Spleen (tissue), 11 donors: ENCODE data around the gene ITPR2. TPM values are rescaled to one million over a fixed set of nuclear protein-coding genes. Genes with fewer than 3 reads are reported as not detected.

Experiments used
- DNase-seq: peaks from one replicate; pipeline ENCODE4 v3.0.0-alpha.2; 2020
- H3K27ac ChIP-seq, 8 donors: fragments of 200-600 bp; sonication (generic) in 7 of 8; 1 replicate in 4 of 8; 2 replicates in 4 of 8; pipeline versions ENCODE4 v1.5.0 to v1.8.0; 2016 to 2021; ENCODE audit warnings: inconsistent platforms in 4 of 8, mild to moderate bottlenecking in 4 of 8, moderate library complexity in 1 of 8
- H3K27me3 ChIP-seq, 7 donors: fragments of 200-600 bp; sonication (generic) in 6 of 7; replicated peaks in 1 of 7; 1 replicate in 4 of 7; 2 replicates in 3 of 7; pipeline versions ENCODE4 v1.5.0 to v1.8.0; 2016 to 2021; ENCODE audit warnings: inconsistent platforms in 3 of 7, mild to moderate bottlenecking in 1 of 7
- H3K36me3 ChIP-seq, 6 donors: fragments of 200-600 bp; sonication (generic) in 5 of 6; 1 replicate in 4 of 6; 2 replicates in 2 of 6; pipeline versions ENCODE4 v1.5.0 to v1.8.0; 2016 to 2021; ENCODE audit warnings: inconsistent platforms in 2 of 6
- H3K4me1 ChIP-seq, 6 donors: fragments of 200-600 bp; sonication (generic) in 5 of 6; 1 replicate in 3 of 6; 2 replicates in 3 of 6; pipeline versions ENCODE4 v1.5.0 to v1.8.0; 2016 to 2021; ENCODE audit warnings: inconsistent platforms in 3 of 6
- H3K4me3 ChIP-seq, 8 donors: fragments of 200-600 bp; sonication (generic) in 7 of 8; 1 replicate in 4 of 8; 2 replicates in 4 of 8; pipeline versions ENCODE4 v1.5.0 to v1.8.0; 2016 to 2021; ENCODE audit warnings: inconsistent platforms in 4 of 8, mild to moderate bottlenecking in 4 of 8, moderate library complexity in 2 of 8
- H3K9me3 ChIP-seq, 8 donors: fragments of 200-600 bp; sonication (generic) in 7 of 8; 1 replicate in 4 of 8; 2 replicates in 4 of 8; pipeline versions ENCODE4 v1.5.0 to v1.8.0; 2016 to 2021; ENCODE audit warnings: inconsistent platforms in 4 of 8
- POLR2A ChIP-seq, 3 donors: fragments of 450-650 bp; IDR thresholded peaks; one replicate each; pipeline ENCODE4 v1.5.1; 2017; ENCODE audit warnings: antibody characterized with exemption in 3 of 3, mild to moderate bottlenecking in 1 of 3
- POLR2AphosphoS5 ChIP-seq, 3 donors: sonication (generic); formaldehyde crosslinking; IDR thresholded peaks; one replicate each; pipeline ENCODE4 v1.5.1; 2017; ENCODE audit warnings: antibody characterized with exemption in 3 of 3
- WGBS, 5 donors: extraction: QIAGEN DNeasy Blood & Tissue Kit in 3 of 5; methylation state at CpG; one replicate each; pipeline versions ENCODE4 v1.1.5 to v1.1.7; 2013 to 2018; 5-methylcytosine and 5-hydroxymethylcytosine counted together
- intact Hi-C: fragments of 100-400 bp; cut with DNase I; formaldehyde crosslinking; loops from one replicate; pipeline ENCODE4 v1.15.0; 2023; ENCODE audit warnings: low total_unique reads
- polyA plus RNA-seq, 3 donors: library from polyadenylated mRNA; stranded (reverse); fragments of 200-250 nt; gene quantifications; one replicate each; pipeline ENCODE4 v1.2.1, GENCODE V29; 2013
- total RNA-seq, 7 donors: library from RNA; depleted of rRNA in 3 of 7; stranded (reverse); fragments of >200 nt in 3 of 7; fragmentation: NEBNext Ultra II Directional in 4 of 7; extraction: Animal tissue kit (Norgen Biotek cat#: 25700) in 4 of 7; gene quantifications; one replicate each; pipeline versions ENCODE4 v1.1.0 to v1.2.1, GENCODE V29; 2016 to 2021
- TF ChIP-seq, protein P1 (sequence below), 11 experiments: fragments of 200-600 bp in 7 of 11; fragments of 450-650 bp in 4 of 11; sonication (generic) in 4 of 11; IDR thresholded peaks in 8 of 11; conservative IDR thresholded peaks in 3 of 11; 1 replicate in 7 of 11; 2 replicates in 4 of 11; pipeline versions ENCODE4 v1.4.0 to v1.8.0; 2016 to 2021; ENCODE audit warnings: antibody characterized with exemption in 11 of 11, inconsistent platforms in 4 of 11, mild to moderate bottlenecking in 1 of 11
- donor health status: healthy with polysubstance abuse.
- donor health status: DM: no; HTN: no; CAD: no; lungs with moderate emphysema.
- donor health status: DM: no; HTN: no; CAD: no.
- donor health status: Bipolar disorder and iron deficiency.
- donor health status: healthy.
- donor health status: DM: no; HTN: no; CAD: no.
- donor health status: DM: yes; HTN: yes; CAD: no.

The ITPR2 gene
- total and polyA plus RNA-seq, 10 donors: 3.2 to 105 (median 60.4) TPM

DNA sequence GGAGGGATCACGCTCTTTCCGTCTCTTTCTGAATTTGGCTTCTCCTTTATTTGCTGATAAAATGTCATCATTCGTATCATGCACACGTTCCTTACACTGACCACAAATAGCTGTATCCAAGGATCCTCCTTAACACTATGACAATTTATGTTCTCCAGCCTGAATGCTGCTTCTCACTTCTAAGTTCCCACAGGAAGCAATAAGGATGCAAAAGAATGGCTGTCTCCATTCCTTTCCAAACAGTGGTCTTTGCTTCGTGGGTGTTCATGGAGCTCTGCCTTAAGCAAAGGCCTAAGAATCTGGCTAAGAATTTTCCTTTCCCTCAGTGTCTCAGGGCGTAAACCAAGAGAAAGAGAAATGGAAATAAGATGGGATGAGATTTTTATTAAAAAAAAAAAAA, 200.2 kb downstream of the ITPR2 start:
- WGBS, 5 donors: 93 to 98% (median 96%) methylated on average over 6 of the region's 6 CpGs
- DNase-seq: no peak
- TF ChIP-seq, protein P1, sequence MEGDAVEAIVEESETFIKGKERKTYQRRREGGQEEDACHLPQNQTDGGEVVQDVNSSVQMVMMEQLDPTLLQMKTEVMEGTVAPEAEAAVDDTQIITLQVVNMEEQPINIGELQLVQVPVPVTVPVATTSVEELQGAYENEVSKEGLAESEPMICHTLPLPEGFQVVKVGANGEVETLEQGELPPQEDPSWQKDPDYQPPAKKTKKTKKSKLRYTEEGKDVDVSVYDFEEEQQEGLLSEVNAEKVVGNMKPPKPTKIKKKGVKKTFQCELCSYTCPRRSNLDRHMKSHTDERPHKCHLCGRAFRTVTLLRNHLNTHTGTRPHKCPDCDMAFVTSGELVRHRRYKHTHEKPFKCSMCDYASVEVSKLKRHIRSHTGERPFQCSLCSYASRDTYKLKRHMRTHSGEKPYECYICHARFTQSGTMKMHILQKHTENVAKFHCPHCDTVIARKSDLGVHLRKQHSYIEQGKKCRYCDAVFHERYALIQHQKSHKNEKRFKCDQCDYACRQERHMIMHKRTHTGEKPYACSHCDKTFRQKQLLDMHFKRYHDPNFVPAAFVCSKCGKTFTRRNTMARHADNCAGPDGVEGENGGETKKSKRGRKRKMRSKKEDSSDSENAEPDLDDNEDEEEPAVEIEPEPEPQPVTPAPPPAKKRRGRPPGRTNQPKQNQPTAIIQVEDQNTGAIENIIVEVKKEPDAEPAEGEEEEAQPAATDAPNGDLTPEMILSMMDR (IDR thresholded peaks at IDR 0.05 in 8 of 11, conservative IDR thresholded peaks at IDR 0.05 in 3 of 11): no peak
- TF ChIP-seq POLR2AphosphoS5 (IDR thresholded peaks at IDR 0.05) (no peak), POLR2A (IDR thresholded peaks at IDR 0.05) (no peak)
- Histone ChIP-seq H3K27ac (no peak overlapping the region), H3K4me1 (peaks cover 0 to 5% (median 0%) of the 10 kb centered on the region in 6 donors), H3K27me3 (no peaks in the 10 kb centered on the region), H3K4me3 (no peak overlapping the region), H3K36me3 (peaks cover 0 to 43% (median 3%) of the 10 kb centered on the region in 6 donors), H3K9me3 (no peaks in the 10 kb centered on the region)
- intact Hi-C loops: no loop called here

DNA sequence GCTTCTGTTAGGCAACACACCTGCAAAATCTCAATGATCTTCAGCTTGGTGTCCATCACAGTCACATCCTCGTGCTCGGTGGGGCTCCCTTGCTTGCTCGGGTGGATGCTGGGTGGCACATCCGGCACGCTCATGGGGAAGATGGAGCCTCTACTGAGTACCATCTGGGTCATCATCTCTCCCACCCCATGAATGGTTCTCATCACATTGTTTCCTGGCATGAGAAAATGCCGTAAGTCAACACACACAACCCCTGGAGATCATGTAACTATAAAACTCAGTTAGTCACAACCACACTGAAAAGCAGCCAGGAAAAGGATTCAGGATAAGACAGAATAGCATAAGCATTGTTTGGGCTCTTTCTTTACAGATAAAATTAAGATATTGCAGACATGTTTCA, 201.1 kb downstream of the ITPR2 start:
- Histone ChIP-seq H3K27ac (no peak overlapping the region), H3K27me3 (no peaks in the 10 kb centered on the region), H3K9me3 (no peaks in the 10 kb centered on the region), H3K36me3 (peaks cover 0 to 52% (median 7%) of the 10 kb centered on the region in 6 donors), H3K4me1 (peaks cover 0 to 5% (median 0%) of the 10 kb centered on the region in 6 donors), H3K4me3 (no peak overlapping the region)
- no peak for DNase-seq
- intact Hi-C loops: no loop called here
- TF ChIP-seq, protein P1 (IDR thresholded peaks at IDR 0.05 in 8 of 11, conservative IDR thresholded peaks at IDR 0.05 in 3 of 11): no peak
- no peak for TF ChIP-seq POLR2AphosphoS5 (IDR thresholded peaks at IDR 0.05)
- no peak for TF ChIP-seq POLR2A (IDR thresholded peaks at IDR 0.05)
- 78 to 98% (median 90%) methylated on average over 6 of the region's 6 CpGs for WGBS, 5 donors

DNA sequence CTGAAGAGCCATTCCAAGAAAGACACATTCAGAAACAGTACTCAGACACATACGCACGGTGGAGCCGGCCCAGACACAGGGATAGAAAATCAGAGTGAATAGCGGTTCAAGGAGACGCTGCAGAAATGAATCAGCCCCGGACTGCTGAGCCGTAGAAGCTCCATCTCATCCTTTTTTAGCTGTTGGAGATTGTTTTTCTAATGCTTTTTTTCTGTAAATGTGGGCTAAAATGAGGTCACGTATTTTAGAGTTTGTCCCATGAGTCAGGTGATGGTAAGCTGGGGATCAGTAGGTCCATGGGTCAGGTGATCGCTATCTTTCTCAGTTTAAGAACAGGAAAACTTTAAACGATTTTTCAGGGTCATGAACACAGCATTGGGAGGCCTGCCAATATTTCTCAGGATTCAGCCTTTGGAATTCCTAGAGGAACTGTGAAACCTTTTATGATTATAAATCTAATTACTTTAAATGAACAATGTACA, 202.4 kb downstream of the ITPR2 start:
- no peaks in the 10 kb centered on the region for H3K9me3 ChIP-seq
- peak overlapping the region in 1 of 8 donors; percentile 2 for H3K4me3 ChIP-seq
- DNase-seq: no peak
- peak overlapping the region in 6 of 8 donors; percentile 11 to 53 (median 40) for H3K27ac ChIP-seq
- no peaks in the 10 kb centered on the region for H3K27me3 ChIP-seq
- 50 to 80% (median 63%) methylated on average over 10 of the region's 10 CpGs for WGBS, 5 donors
- peaks cover 0 to 57% (median 9%) of the 10 kb centered on the region in 6 donors for H3K36me3 ChIP-seq
- H3K4me1 ChIP-seq: peaks cover 0 to 5% (median 0%) of the 10 kb centered on the region in 6 donors
- intact Hi-C loops: no loop called here
- TF ChIP-seq POLR2A (IDR thresholded peaks at IDR 0.05) (no peak), POLR2AphosphoS5 (IDR thresholded peaks at IDR 0.05) (no peak)
- TF ChIP-seq, protein P1 (IDR thresholded peaks at IDR 0.05 in 8 of 11, conservative IDR thresholded peaks at IDR 0.05 in 3 of 11): no peak

DNA sequence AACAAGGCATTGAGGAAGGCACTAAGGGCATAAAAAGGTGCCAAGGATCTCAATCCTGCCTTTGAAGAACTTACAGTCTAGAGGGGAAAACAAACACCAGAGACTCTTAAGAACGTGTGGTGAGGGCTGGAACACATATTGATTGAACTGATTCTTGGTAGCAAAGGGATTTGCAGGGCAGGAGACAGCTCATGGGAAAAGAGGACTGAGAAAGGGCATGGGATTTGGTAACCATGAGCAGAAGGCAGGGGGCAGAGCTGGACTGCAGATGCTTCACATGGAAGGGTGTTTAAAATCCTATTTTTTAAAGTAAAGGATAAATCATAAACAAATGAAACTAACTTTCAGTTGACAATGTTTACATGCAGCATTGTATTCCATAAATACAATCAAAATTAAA, 203.1 kb downstream of the ITPR2 start:
- peaks cover 0 to 57% (median 9%) of the 10 kb centered on the region in 6 donors for H3K36me3 ChIP-seq

More for the DNA sequence above, 203.1 kb downstream of the ITPR2 start:
- Histone ChIP-seq H3K9me3 (no peaks in the 10 kb centered on the region), H3K27me3 (no peaks in the 10 kb centered on the region), H3K27ac (peak overlapping the region in 5 of 8 donors; percentile 31 to 53 (median 40)), H3K4me3 (no peak overlapping the region), H3K4me1 (peaks cover 0 to 5% (median 0%) of the 10 kb centered on the region in 6 donors)
- intact Hi-C loops: no loop called here
- WGBS, 5 donors: 54 to 70% (median 57%) methylated on average over 1 of the region's 1 CpG
- TF ChIP-seq POLR2A (IDR thresholded peaks at IDR 0.05): no peak
- TF ChIP-seq, protein P1 (IDR thresholded peaks at IDR 0.05 in 8 of 11, conservative IDR thresholded peaks at IDR 0.05 in 3 of 11): peak in 1 of 11 experiments; percentile 24
- no peak for DNase-seq
